GM23338 (cell line): ENCODE results near the gene LTBP3. TPM values are rescaled to one million over a fixed set of nuclear protein-coding genes. Genes with fewer than 3 reads are reported as not detected.

Experiments
- EZH2phosphoT487 ChIP-seq: fragments of 200-600 bp; sonication (generic); IDR thresholded peaks from one replicate; pipeline ENCODE4 v1.8.1; 2018; ENCODE audit warnings: antibody characterized with exemption; ENCODE audit not compliant: unreplicated experiment
- JUNB ChIP-seq: IDR thresholded peaks from one replicate; pipeline ENCODE4 v1.6.1; 2016; ENCODE audit warnings: antibody characterized with exemption; ENCODE audit not compliant: unreplicated experiment
- POLR2AphosphoS5 ChIP-seq: IDR thresholded peaks from 2 replicates; pipeline ENCODE4 v1.6.1; 2016; ENCODE audit warnings: antibody characterized with exemption, low read depth
- STAT1 ChIP-seq: IDR thresholded peaks from one replicate; pipeline ENCODE4 v1.6.1; 2016; ENCODE audit warnings: antibody characterized with exemption; ENCODE audit not compliant: unreplicated experiment
- ZNF462 ChIP-seq: fragments of 250-450 bp; sonication (Bioruptor Pico); IDR thresholded peaks from 2 replicates; pipeline ENCODE4 v1.5.0; 2020; ENCODE audit warnings: mild to moderate bottlenecking, moderate library complexity
- polyA plus RNA-seq: library from polyadenylated mRNA; unstranded; fragments of >200 nt; fragmentation: Nextera tagmentation; extraction: Ambion mirVana; gene quantifications from 2 replicates; pipeline ENCODE4 v1.2.1, GENCODE V29; 2016
- total RNA-seq: library from RNA; depleted of rRNA; stranded (reverse); fragments of >200 nt; shearing (Covaris generic); gene quantifications from 2 replicates; pipeline ENCODE4 v1.2.3, GENCODE V29; 2014
- TF ChIP-seq, protein P1 (sequence below): IDR thresholded peaks from 2 replicates; pipeline ENCODE4 v1.6.1; 2016; ENCODE audit warnings: antibody characterized with exemption

The LTBP3 gene
- total and polyA plus RNA-seq, 2 experiments from 2014 or later = 9.5 to 29.2 TPM

DNA sequence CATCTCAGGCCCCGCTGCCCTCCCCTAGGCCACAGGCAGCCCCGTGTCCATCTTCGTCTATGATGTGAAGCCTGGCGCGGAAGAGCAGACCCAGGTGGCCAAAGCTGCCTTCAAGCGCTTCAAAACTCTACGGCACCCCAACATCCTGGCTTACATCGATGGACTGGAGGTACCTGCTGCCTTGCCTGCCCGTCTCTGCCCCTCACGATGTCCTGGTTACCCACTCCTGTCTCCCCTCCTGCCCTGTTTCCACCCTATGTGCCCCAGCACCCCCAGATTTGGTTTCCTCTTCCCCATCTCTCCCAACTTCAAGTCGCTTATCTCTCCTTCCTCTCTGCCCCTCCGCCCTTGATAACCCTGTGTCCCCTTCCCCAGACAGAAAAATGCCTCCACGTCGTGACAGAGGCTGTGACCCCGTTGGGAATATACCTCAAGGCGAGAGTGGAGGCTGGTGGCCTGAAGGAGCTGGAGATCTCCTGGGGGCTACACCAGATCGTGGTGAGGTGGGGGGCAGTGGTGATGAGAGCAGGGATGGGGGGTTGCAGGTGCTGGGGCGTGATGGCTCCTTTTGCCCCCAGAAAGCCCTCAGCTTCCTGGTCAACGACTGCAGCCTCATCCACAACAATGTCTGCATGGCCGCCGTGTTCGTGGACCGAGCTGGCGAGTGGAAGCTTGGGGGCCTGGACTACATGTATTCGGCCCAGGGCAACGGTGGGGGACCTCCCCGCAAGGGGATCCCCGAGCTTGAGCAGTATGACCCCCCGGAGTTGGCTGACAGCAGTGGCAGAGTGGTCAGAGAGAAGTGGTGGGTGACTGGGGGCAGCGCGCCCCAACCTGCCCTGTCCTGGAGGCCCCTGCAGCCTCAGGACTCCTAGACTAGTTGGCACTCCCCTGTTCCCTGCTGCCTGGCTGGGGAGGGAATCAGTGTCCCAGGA is 32.3 kb downstream of the LTBP3 start (continued):
- TF ChIP-seq POLR2AphosphoS5 (no peak), STAT1 (no peak), JUNB (no peak), ZNF462 (CRISPR knock-in tag) (no peak), EZH2phosphoT487 (no peak)
- TF ChIP-seq, protein P1, sequence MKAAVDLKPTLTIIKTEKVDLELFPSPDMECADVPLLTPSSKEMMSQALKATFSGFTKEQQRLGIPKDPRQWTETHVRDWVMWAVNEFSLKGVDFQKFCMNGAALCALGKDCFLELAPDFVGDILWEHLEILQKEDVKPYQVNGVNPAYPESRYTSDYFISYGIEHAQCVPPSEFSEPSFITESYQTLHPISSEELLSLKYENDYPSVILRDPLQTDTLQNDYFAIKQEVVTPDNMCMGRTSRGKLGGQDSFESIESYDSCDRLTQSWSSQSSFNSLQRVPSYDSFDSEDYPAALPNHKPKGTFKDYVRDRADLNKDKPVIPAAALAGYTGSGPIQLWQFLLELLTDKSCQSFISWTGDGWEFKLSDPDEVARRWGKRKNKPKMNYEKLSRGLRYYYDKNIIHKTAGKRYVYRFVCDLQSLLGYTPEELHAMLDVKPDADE = no peak
